Esophagus squamous epithelium (tissue), 5 donors: ENCODE results near the gene GIMAP1. TPM values are rescaled to one million over a fixed set of nuclear protein-coding genes. Genes with fewer than 3 reads are reported as not detected.

ENCODE experiments used
- DNase-seq: peaks from one replicate; lab custom pipeline; 2025; lab: John Stamatoyannopoulos, UW
- H3K27ac ChIP-seq, 4 donors: fragments of 200-600 bp; sonication (generic); one replicate each; pipeline ENCODE4 v1.5.1; 2016 to 2019; ENCODE audit warnings: mild to moderate bottlenecking in 1 of 4
- H3K27me3 ChIP-seq, 4 donors: fragments of 200-600 bp; sonication (generic); 1 replicate in 3 of 4; 2 replicates in 1 of 4; pipeline versions ENCODE4 v1.5.1 to v1.6.0; 2017 to 2021; ENCODE audit warnings: antibody characterized with exemption in 1 of 4
- H3K36me3 ChIP-seq, 3 donors: fragments of 200-600 bp; sonication (generic); one replicate each; pipeline ENCODE4 v1.5.1; 2016 to 2019
- H3K4me1 ChIP-seq, 3 donors: fragments of 200-600 bp; sonication (generic); one replicate each; pipeline ENCODE4 v1.5.1; 2017 to 2019
- H3K4me3 ChIP-seq, 4 donors: fragments of 200-600 bp; sonication (generic); 1 replicate in 3 of 4; 2 replicates in 1 of 4; pipeline ENCODE4 v1.5.1; 2016 to 2019; ENCODE audit warnings: mild to moderate bottlenecking in 2 of 4, moderate library complexity in 1 of 4
- H3K9me3 ChIP-seq, 3 donors: fragments of 200-600 bp; sonication (generic); one replicate each; pipeline ENCODE4 v1.5.1; 2016 to 2019
- POLR2A ChIP-seq, 4 donors: fragments of 450-650 bp; IDR thresholded peaks; one replicate each; pipeline ENCODE4 v1.6.1; 2017; ENCODE audit warnings: antibody characterized with exemption in 4 of 4, mild to moderate bottlenecking in 4 of 4, moderate library complexity in 3 of 4
- WGBS, 2 donors: methylation state at CpG; one replicate each; pipeline ENCODE4 v1.1.5; 2018; 5-methylcytosine and 5-hydroxymethylcytosine counted together
- intact Hi-C: fragments of 100-400 bp; cut with DNase I; formaldehyde crosslinking; loops from one replicate; pipeline ENCODE4 v1.15.0; 2022
- total RNA-seq, 4 donors: library from RNA; depleted of rRNA; stranded (reverse); fragments of >200 nt; gene quantifications; one replicate each; pipeline ENCODE4 v1.1.0, GENCODE V29; 2016
- TF ChIP-seq, protein P1 (sequence below), 6 experiments: fragments of 450-650 bp in 4 of 6; fragments of 200-600 bp in 2 of 6; sonication (generic) in 2 of 6; IDR thresholded peaks; one replicate each; pipeline ENCODE4 v1.5.1; 2016 to 2019; ENCODE audit warnings: antibody characterized with exemption in 6 of 6, mild to moderate bottlenecking in 4 of 6, moderate library complexity in 4 of 6
- donor health status: DM: yes; HTN: yes; CAD: no.

Gene GIMAP1
- total RNA-seq, 4 donors from 2014 or later, result 0.97 to 9.3 (median 4.8) TPM

DNA sequence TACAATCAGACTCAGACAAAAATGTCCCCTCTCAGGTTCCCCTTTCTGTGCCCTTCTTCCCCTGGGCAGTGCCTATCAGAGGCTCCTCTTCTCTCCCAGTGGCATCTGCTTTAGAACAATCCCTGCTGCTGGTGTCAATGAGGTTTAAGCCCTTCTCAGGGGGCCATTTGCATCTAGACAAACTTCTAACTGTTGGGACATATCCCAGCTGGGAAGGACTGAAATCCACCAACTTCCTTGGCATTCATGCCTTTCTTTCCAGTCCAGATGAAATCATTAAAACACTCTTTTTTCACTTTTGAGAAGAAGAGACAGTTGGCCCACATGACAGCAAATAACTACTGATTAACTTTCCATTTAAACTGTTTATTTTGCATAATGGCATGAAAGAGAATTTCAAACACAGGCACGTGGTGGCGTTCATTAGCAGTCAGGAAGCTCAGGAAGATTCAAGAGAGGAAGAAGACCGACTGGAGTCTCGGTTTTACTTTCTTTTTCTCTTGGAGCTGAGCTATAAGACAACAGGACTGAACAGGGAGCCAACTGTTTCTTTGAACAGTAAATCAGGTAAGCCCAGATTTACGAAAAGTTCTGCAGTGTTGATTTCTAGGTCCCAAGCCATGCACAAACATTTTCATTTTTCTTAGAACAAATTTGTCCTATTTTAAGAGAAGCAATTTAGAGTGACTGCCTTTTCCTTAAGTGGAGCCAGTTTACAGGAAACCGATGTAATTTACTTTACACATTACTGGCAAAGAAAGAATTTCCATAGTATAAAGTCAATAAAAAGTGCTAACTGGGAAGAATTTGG is 31.0 kb upstream of the GIMAP1 start, which contains the start of gene GIMAP2:
GIMAP2 (plus strand) TSS at position 488 of the 811 bp plus-strand sequence. CDS start 1,354 bp downstream, outside the sequence.
- DNase-seq, result no peak
- WGBS, 2 donors, result 7 to 14% methylated on average over 6 of the region's 6 CpGs
- intact Hi-C loops, result no loop called here

DNA sequence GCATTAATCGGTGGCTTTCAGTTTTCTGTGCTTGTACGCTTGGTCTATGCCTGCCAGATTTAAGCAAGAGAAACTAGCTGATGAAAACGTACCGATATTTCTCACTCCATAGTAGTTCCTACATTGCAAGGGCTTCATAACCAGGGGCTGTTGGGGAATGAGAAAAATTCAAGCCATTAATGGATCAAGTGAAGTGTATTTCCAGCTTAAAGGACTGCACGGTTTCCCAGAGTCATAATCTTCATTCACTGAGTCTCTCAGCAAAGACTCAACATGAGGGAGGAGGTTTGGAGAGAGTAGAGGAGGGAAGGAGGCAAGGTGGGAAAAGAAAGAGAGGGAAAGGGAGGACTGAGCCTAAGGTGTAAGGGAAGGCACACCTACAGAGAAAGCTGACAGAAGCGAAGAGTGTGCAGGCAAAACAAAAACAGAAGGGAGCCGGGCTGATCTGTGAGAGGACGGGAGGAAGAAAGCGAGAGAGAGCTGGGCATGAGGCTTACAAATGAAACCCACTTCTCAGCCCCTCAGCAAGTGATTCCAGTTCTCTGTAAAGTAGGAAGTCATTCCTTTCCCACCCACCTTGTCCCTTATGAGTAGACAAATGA is 30.3 kb upstream of the GIMAP1 start:
- no peaks in the 10 kb centered on the region for H3K9me3 ChIP-seq
- TF ChIP-seq POLR2A (IDR thresholded peaks at IDR 0.05), result no peak
- TF ChIP-seq, protein P1, sequence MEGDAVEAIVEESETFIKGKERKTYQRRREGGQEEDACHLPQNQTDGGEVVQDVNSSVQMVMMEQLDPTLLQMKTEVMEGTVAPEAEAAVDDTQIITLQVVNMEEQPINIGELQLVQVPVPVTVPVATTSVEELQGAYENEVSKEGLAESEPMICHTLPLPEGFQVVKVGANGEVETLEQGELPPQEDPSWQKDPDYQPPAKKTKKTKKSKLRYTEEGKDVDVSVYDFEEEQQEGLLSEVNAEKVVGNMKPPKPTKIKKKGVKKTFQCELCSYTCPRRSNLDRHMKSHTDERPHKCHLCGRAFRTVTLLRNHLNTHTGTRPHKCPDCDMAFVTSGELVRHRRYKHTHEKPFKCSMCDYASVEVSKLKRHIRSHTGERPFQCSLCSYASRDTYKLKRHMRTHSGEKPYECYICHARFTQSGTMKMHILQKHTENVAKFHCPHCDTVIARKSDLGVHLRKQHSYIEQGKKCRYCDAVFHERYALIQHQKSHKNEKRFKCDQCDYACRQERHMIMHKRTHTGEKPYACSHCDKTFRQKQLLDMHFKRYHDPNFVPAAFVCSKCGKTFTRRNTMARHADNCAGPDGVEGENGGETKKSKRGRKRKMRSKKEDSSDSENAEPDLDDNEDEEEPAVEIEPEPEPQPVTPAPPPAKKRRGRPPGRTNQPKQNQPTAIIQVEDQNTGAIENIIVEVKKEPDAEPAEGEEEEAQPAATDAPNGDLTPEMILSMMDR (IDR thresholded peaks at IDR 0.05), result no peak
- intact Hi-C loops, result no loop called here
- peak overlapping the region; percentile 18 to 65 (median 43) for H3K4me3 ChIP-seq
- no peaks in the 10 kb centered on the region for H3K27me3 ChIP-seq
- peaks cover 0 to 20% (median 0%) of the 10 kb centered on the region in 3 donors for H3K36me3 ChIP-seq
- WGBS, 2 donors, result 40 to 47% methylated on average over 9 of the region's 9 CpGs
- H3K27ac ChIP-seq, result peak overlapping the region; percentile 28 to 85 (median 73)
- peaks cover 0 to 19% (median 8%) of the 10 kb centered on the region in 3 donors for H3K4me1 ChIP-seq
- no peak for DNase-seq

More for the DNA sequence above, 31.0 kb upstream of the GIMAP1 start, which contains the start of gene GIMAP2:
- Histone ChIP-seq H3K4me1 (peaks cover 0 to 19% (median 8%) of the 10 kb centered on the region in 3 donors), H3K27me3 (no peaks in the 10 kb centered on the region), H3K4me3 (peak within 1 kb of the TSS; percentile 18 to 65 (median 43)), H3K36me3 (peaks cover 0 to 13% (median 0%) of the 10 kb centered on the region in 3 donors), H3K9me3 (no peaks in the 10 kb centered on the region), H3K27ac (peak within 1 kb of the TSS; percentile 28 to 85 (median 73))
- no peak for TF ChIP-seq POLR2A (IDR thresholded peaks at IDR 0.05)
- TF ChIP-seq, protein P1 (IDR thresholded peaks at IDR 0.05), result no peak

DNA sequence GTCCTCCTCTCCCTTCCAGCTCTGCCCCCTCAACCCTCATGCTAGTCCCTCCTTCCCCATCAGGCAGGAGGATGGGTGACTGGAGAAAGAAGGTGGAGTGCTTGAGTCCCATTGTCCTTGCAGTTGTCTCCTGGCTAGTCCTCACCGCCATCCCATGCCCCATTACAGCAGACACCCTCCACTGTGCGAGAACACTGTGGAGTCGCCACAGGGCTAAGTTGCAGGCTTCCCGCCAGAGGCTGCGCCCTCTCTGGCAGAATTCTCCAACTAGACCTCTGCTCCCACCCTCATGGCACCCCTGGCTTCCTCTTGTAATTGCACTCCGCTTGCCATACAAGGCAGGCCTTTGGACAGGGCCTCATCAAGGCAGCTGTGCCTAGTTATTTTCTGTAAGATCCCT is 27.8 kb upstream of the GIMAP1 start:
- Histone ChIP-seq H3K9me3 (no peaks in the 10 kb centered on the region), H3K27ac (no peak overlapping the region), H3K27me3 (no peaks in the 10 kb centered on the region), H3K4me3 (no peak overlapping the region), H3K4me1 (peaks cover 0 to 19% (median 8%) of the 10 kb centered on the region in 3 donors), H3K36me3 (peaks cover 0 to 33% (median 0%) of the 10 kb centered on the region in 3 donors)
- no peak for DNase-seq
- intact Hi-C loops, result no loop called here
- TF ChIP-seq, protein P1 (IDR thresholded peaks at IDR 0.05), result no peak
- no peak for TF ChIP-seq POLR2A (IDR thresholded peaks at IDR 0.05)
- 85 to 90% methylated on average over 4 to 6 of the region's 6 CpGs for WGBS, 2 donors

DNA sequence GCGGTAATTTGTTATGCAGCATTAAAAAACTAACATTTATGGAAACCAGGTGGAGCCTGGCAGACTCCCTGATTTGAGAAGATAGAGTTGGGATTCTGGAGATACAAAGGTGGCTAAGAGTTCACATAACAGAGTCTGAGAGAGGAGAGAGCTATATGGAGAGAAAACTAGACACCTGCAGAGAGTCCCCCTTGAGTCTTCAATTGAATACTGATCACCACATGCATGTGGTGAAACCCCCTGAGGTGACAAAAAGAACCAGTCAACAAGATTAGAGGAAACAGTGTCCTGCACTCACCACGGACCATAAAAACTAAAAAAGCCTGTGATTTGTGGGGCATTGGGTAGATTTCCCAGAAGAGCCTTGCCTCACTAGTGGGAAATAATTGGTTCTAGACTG is 20.8 kb upstream of the GIMAP1 start:
- TF ChIP-seq, protein P1 (IDR thresholded peaks at IDR 0.05), result no peak
- no peak for TF ChIP-seq POLR2A (IDR thresholded peaks at IDR 0.05)
- no peak for DNase-seq
- H3K36me3 ChIP-seq, result peaks cover 0 to 18% (median 0%) of the 10 kb centered on the region in 3 donors
- H3K4me3 ChIP-seq, result no peak overlapping the region
- no peak overlapping the region for H3K27ac ChIP-seq
- peaks cover 0 to 23% (median 0%) of the 10 kb centered on the region in 3 donors for H3K9me3 ChIP-seq
- WGBS, 2 donors, result 64 to 78% methylated on average over 2 of the region's 2 CpGs
- intact Hi-C loops, result no loop called here
- H3K4me1 ChIP-seq, result no peaks in the 10 kb centered on the region
- no peaks in the 10 kb centered on the region for H3K27me3 ChIP-seq

DNA sequence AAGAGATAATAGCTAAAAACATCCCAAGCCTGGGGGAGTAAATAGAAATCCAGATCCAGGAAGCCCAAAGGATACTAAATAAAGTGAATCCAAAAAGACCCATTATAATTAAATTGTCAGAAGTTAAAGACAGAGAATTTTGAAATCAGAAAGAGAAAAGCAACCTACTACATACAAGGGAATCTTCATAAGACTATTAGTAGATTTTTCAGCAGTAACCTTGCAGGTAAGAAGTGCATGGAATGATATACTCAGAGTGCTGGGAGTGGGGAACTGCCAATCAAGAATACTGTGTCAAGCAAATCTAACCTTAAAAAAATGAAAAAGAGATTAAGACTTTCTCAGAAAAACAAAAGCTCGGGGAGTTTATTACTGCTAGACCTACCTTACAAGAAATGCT is 13.2 kb upstream of the GIMAP1 start:
- TF ChIP-seq, protein P1 (IDR thresholded peaks at IDR 0.05), result no peak
- no peak for TF ChIP-seq POLR2A (IDR thresholded peaks at IDR 0.05)
- 79 to 82% methylated on average over 1 of the region's 1 CpG for WGBS, 2 donors
- Histone ChIP-seq H3K27ac (no peak overlapping the region), H3K4me3 (no peak overlapping the region), H3K4me1 (no peaks in the 10 kb centered on the region), H3K27me3 (no peaks in the 10 kb centered on the region), H3K36me3 (no peaks in the 10 kb centered on the region), H3K9me3 (peaks cover 0 to 37% (median 22%) of the 10 kb centered on the region in 3 donors)
- DNase-seq, result no peak
- intact Hi-C loops, result no loop called here
